Astrocyte of the spinal cord (primary cell): ENCODE measurements around the gene CREBBP.

ENCODE experiments used
- DNase-seq: peaks from one replicate; pipeline ENCODE4 v3.0.0; 2011; ENCODE audit warnings: low read depth, low spot score
- H3K4me3 ChIP-seq: 2 replicates; pipeline ENCODE4 v1.5.1; 2011; ENCODE audit warnings: low read depth, mild to moderate bottlenecking, low read length, moderate library complexity
- in situ Hi-C: cut with HindIII; loops from 2 replicates; pipeline ENCODE4 v1.10.0; 2017; ENCODE audit warnings: low sequenced_read_pairs
- TF ChIP-seq, protein P1 (sequence below): IDR thresholded peaks from 2 replicates; pipeline ENCODE4 v1.5.1; 2012; ENCODE audit warnings: low read depth, mild to moderate bottlenecking, low read length, inconsistent platforms

Gene CREBBP

DNA sequence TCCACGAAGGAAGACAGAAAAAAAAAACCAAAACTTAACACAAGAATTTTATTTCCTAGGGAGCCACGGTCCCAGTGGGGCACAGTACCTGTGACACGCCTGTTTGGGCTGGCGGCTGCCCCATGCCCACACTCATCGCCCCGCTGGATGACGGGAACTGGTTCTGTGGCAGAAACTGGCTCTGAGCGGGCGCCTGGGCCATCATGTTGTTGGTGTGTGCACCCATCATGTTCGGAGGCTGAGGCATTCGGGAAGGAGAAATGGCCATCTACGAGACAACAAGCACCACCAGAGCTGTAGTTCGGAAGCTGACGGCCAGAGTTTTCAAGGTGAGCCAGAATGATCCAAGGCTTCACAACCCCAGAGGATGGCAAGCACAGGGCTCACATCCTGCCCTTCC lies 106.8 kb downstream of the CREBBP start:
- TF ChIP-seq, protein P1, sequence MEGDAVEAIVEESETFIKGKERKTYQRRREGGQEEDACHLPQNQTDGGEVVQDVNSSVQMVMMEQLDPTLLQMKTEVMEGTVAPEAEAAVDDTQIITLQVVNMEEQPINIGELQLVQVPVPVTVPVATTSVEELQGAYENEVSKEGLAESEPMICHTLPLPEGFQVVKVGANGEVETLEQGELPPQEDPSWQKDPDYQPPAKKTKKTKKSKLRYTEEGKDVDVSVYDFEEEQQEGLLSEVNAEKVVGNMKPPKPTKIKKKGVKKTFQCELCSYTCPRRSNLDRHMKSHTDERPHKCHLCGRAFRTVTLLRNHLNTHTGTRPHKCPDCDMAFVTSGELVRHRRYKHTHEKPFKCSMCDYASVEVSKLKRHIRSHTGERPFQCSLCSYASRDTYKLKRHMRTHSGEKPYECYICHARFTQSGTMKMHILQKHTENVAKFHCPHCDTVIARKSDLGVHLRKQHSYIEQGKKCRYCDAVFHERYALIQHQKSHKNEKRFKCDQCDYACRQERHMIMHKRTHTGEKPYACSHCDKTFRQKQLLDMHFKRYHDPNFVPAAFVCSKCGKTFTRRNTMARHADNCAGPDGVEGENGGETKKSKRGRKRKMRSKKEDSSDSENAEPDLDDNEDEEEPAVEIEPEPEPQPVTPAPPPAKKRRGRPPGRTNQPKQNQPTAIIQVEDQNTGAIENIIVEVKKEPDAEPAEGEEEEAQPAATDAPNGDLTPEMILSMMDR: no peak
- in situ Hi-C loops: no loop called here
- DNase-seq: no peak
- no peak overlapping the region for H3K4me3 ChIP-seq

DNA sequence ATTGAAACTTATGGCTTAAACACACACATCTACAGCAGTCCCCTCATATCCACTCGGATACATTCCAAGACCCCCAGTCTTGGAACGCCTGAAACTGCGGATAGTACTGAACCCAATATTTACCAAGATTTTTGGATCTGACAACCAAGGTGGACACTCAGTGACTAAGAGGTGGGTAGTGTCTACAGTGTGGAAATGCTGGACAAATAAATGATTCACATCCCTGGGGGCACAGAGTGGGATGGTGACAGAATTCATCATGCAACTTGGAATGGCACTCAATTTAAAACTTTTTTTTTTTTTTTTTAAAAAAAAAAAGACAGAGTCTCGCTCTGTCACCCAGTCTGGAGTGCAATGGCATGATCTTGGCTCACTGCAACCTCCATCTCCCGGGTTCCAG lies 109.0 kb downstream of the CREBBP start:
- H3K4me3 ChIP-seq: no peak overlapping the region
- TF ChIP-seq, protein P1: no peak
- DNase-seq: no peak
- in situ Hi-C loops: no loop called here

DNA sequence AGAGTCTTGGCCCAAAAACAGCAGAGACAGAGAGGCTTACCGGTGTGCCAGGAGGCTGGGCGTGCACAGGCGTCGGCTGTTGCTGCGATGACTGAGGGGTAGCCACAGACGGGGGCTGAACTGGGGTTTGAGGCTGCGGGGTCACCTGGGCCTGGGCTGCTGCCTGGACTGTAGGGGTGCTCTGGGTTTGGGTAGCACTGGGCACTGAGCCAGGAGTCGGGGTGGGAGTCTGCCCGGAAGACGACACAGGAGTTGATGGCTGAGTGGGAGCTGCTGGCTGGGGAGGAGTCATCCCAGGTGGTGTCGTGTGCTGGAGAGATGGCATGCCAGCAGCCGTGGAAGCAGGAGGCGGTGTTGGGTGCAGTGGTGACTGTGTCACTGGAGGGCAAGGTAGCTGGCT lies 110.0 kb downstream of the CREBBP start:
- DNase-seq: no peak
- TF ChIP-seq, protein P1: no peak
- no peak overlapping the region for H3K4me3 ChIP-seq
- in situ Hi-C loops: no loop called here

DNA sequence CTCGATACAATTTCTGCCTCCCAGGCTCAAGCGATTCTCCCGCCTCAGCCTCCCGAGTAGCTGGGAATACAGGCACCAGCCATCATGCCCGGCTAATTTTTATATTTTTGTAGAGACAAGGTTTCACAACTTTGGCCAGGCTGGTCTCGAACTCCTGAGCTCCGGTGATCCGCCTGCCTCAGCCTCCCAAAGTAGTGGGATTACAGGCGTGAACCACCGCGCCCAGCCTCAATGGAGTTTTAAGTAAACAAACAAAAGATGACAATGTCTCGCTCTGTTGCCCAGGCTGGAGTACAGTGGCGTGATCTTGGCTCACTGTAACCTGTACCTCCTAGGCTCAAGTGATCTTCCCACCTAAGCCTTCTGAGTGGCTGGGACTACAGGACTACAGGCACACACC lies 110.6 kb downstream of the CREBBP start:
- in situ Hi-C loops: no loop called here
- TF ChIP-seq, protein P1: no peak
- no peak for DNase-seq
- no peak overlapping the region for H3K4me3 ChIP-seq

DNA sequence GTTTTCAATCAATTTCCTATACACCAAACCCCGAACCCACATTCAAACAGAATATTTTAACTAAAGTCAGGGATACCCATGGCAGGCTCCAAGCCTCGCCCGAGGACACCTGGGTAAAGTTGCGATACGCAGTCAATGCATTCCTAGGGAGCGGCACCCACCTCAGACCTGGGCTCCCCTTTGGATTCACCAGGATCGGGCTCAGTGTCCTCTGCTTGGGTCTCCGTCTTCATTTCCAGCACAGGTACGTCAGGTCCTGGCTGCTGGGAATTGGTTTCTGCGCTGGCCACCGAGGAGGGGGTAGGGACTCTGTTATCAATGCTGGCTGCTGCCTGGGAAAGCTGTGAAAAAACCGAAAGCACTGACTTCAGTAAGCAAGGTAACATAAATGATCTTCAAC lies 111.5 kb downstream of the CREBBP start:
- no peak overlapping the region for H3K4me3 ChIP-seq
- in situ Hi-C loops: no loop called here

DNA sequence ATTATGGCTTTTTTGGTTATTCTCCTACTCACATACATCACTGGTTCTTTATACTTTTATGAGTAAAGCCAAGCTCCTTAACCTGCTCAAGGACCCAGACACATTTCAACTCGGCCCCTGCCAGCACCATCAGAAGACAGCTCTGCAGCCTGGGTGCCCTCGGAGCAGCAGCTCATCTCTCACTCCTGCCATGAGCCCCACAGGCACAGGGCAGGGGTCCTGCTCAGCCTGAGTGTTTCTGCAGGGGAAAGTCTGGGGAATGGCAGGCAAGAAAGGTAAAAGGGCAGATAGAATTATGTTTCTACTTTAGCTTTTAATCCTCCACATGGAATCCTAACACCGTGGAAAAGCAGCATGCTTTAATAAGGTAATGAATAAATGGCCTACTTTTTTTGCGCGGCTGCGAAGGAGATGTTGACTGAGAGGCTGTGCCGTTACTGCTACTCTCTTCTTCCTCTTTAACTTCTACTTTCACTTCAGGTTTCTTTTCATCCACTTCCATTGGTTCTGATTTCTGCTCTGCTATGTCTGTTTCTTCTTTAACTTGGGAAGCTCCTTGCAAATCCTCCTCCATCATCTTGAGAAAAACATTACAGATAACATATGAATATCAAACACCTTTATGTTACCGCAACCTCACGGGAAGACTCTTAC lies 113.1 kb downstream of the CREBBP start:
- TF ChIP-seq, protein P1: no peak
- no peak overlapping the region for H3K4me3 ChIP-seq
- in situ Hi-C loops: no loop called here
- DNase-seq: no peak

More for the DNA sequence above, 111.5 kb downstream of the CREBBP start:
- no peak for DNase-seq
- TF ChIP-seq, protein P1: no peak
